Trophoblast cell (in vitro differentiated cells and primary cell): Measurements from ENCODE around the gene FFAR3.

Experiments
- DNase-seq, 2 donors: peaks; one replicate each; pipeline ENCODE4 v3.0.0-alpha.2; 2016
- H2AFZ ChIP-seq: 2 replicates; pipeline ENCODE4 v1.6.1; 2013; ENCODE audit warnings: low read length, moderate library complexity, mild to moderate bottlenecking; ENCODE audit not compliant: insufficient read depth, poor library complexity
- H2AK5ac ChIP-seq: 2 replicates; pipeline ENCODE4 v1.6.1; 2013; ENCODE audit warnings: mild to moderate bottlenecking, low read length
- H2BK120ac ChIP-seq: 2 replicates; pipeline ENCODE4 v1.6.1; 2013; ENCODE audit warnings: low read length, mild to moderate bottlenecking, moderate library complexity; ENCODE audit not compliant: insufficient read depth, poor library complexity
- H2BK12ac ChIP-seq: 2 replicates; pipeline ENCODE4 v1.6.1; 2013; ENCODE audit warnings: mild to moderate bottlenecking, low read length, moderate library complexity
- H2BK5ac ChIP-seq: 2 replicates; pipeline ENCODE4 v1.6.1; 2013; ENCODE audit warnings: low read length, low read depth, moderate library complexity, mild to moderate bottlenecking; ENCODE audit not compliant: poor library complexity
- H3K14ac ChIP-seq: 2 replicates; pipeline ENCODE4 v1.6.1; 2013; ENCODE audit warnings: mild to moderate bottlenecking, low read length
- H3K18ac ChIP-seq: 2 replicates; pipeline ENCODE4 v1.6.1; 2013; ENCODE audit warnings: mild to moderate bottlenecking, low read length
- H3K23ac ChIP-seq: 2 replicates; pipeline ENCODE4 v1.6.1; 2013; ENCODE audit warnings: low read length
- H3K27ac ChIP-seq: 2 replicates; pipeline ENCODE4 v1.5.1; 2013; ENCODE audit warnings: low read depth, mild to moderate bottlenecking, inconsistent platforms, low read length, moderate library complexity
- H3K27me3 ChIP-seq: 2 replicates; pipeline ENCODE4 v1.6.1; 2013; ENCODE audit warnings: inconsistent platforms, mild to moderate bottlenecking, low read length, moderate library complexity; ENCODE audit not compliant: insufficient read depth
- H3K36me3 ChIP-seq, 2 experiments: 1 replicate in 1 of 2; 2 replicates in 1 of 2; pipeline ENCODE4 v1.6.1; 2013; ENCODE audit warnings: low read length in 2 of 2, mild to moderate bottlenecking in 2 of 2, moderate library complexity in 1 of 2; ENCODE audit not compliant: insufficient read depth in 2 of 2, control insufficient read depth in 1 of 2
- H3K4ac ChIP-seq: 2 replicates; pipeline ENCODE4 v1.6.1; 2013; ENCODE audit warnings: low read depth, mild to moderate bottlenecking, low read length, moderate library complexity
- H3K4me1 ChIP-seq, 2 experiments: 1 replicate in 1 of 2; 2 replicates in 1 of 2; pipeline ENCODE4 v1.6.1; 2013; ENCODE audit warnings: low read length in 2 of 2, mild to moderate bottlenecking in 2 of 2, moderate library complexity in 1 of 2; ENCODE audit not compliant: insufficient read depth in 2 of 2, control insufficient read depth in 1 of 2
- H3K4me2 ChIP-seq: 2 replicates; pipeline ENCODE4 v1.6.1; 2013; ENCODE audit warnings: inconsistent platforms, mild to moderate bottlenecking, low read length, moderate library complexity
- H3K4me3 ChIP-seq: 2 replicates; pipeline ENCODE4 v1.5.1; 2013; ENCODE audit warnings: mild to moderate bottlenecking, low read depth, low read length, inconsistent platforms
- H3K79me1 ChIP-seq: one replicate; pipeline ENCODE4 v1.6.1; 2013; ENCODE audit warnings: low read length
- H3K79me2 ChIP-seq: 2 replicates; pipeline ENCODE4 v1.6.1; 2013; ENCODE audit warnings: low read length, mild to moderate bottlenecking; ENCODE audit not compliant: control insufficient read depth, insufficient read depth, poor library complexity
- H3K9ac ChIP-seq: 2 replicates; pipeline ENCODE4 v1.6.1; 2013; ENCODE audit warnings: mild to moderate bottlenecking, low read length
- H3K9me3 ChIP-seq: 2 replicates; pipeline ENCODE4 v1.6.1; 2013; ENCODE audit warnings: low read depth, mild to moderate bottlenecking, control low read depth, inconsistent platforms, low read length; ENCODE audit not compliant: insufficient read depth
- H4K12ac ChIP-seq: 2 replicates; pipeline ENCODE4 v1.6.1; 2013; ENCODE audit warnings: low read depth, mild to moderate bottlenecking, low read length, moderate library complexity
- H4K8ac ChIP-seq: 2 replicates; pipeline ENCODE4 v1.6.1; 2013; ENCODE audit warnings: low read depth, mild to moderate bottlenecking, low read length, moderate library complexity
- H4K91ac ChIP-seq: one replicate; pipeline ENCODE4 v1.6.1; 2013; ENCODE audit warnings: low read depth, mild to moderate bottlenecking, low read length, moderate library complexity
- WGBS: extraction: QIAGEN DNeasy Blood & Tissue Kit; methylation state at CpG from one replicate; pipeline ENCODE4 v1.1.7; 2013; ENCODE audit warnings: missing lambda C conversion rate; ENCODE audit not compliant: insufficient read length, insufficient coverage; ENCODE audit errors: extremely low coverage; 5-methylcytosine and 5-hydroxymethylcytosine counted together

The FFAR3 gene

GRCh38 chr19:35349614-35350521, 8.4 kb upstream of the FFAR3 start:
- H4K8ac ChIP-seq: no peak overlapping the region
- H3K79me2 ChIP-seq: no peaks in the 10 kb centered on the region
- H3K36me3 ChIP-seq: no peaks in the 10 kb centered on the region
- H3K79me1 ChIP-seq: no peaks in the 10 kb centered on the region
- H2AFZ ChIP-seq: no peak overlapping the region
- no CpG with 5 or more reads among the region's 17 CpGs for WGBS
- H2BK5ac ChIP-seq: no peak overlapping the region
- no peak overlapping the region for H3K4ac ChIP-seq
- no peak overlapping the region for H3K4me3 ChIP-seq
- H3K9me3 ChIP-seq: no peaks in the 10 kb centered on the region
- no peak overlapping the region for H3K9ac ChIP-seq
- no peak overlapping the region for H3K27ac ChIP-seq
- H2BK12ac ChIP-seq: no peak overlapping the region
- peaks cover 0 to 5% of the 10 kb centered on the region in 2 experiments for H3K4me1 ChIP-seq
- H4K91ac ChIP-seq: no peak overlapping the region
- no peak overlapping the region for H2AK5ac ChIP-seq
- H3K23ac ChIP-seq: no peak overlapping the region
- no peak overlapping the region for H4K12ac ChIP-seq
- H3K14ac ChIP-seq: no peak overlapping the region
- H3K18ac ChIP-seq: no peak overlapping the region
- no peaks in the 10 kb centered on the region for H3K27me3 ChIP-seq
- no peak overlapping the region for H3K4me2 ChIP-seq
- DNase-seq: no peak
- no peak overlapping the region for H2BK120ac ChIP-seq

- Histone ChIP-seq H4K91ac (no peak overlapping the region), H3K4me2 (no peak overlapping the region), H4K8ac (no peak overlapping the region)
These were observed 7.7 kb upstream of the FFAR3 start for GRCh38 chr19:35350591-35350990.

GRCh38 chr19:35351411-35352176, 6.7 kb upstream of the FFAR3 start:
- H3K4me2 ChIP-seq: no peak overlapping the region
- H4K91ac ChIP-seq: no peak overlapping the region
- peak in 1 of 2 donors; percentile 28 for DNase-seq
- no peak overlapping the region for H3K9ac ChIP-seq
- no peaks in the 10 kb centered on the region for H3K27me3 ChIP-seq
- no peak overlapping the region for H2BK12ac ChIP-seq
- H3K18ac ChIP-seq: no peak overlapping the region
- H3K79me1 ChIP-seq: no peaks in the 10 kb centered on the region
- no peak overlapping the region for H2BK5ac ChIP-seq
- H3K4me1 ChIP-seq: peaks cover 0 to 5% of the 10 kb centered on the region in 2 experiments
- H3K23ac ChIP-seq: no peak overlapping the region
- no CpG with 5 or more reads among the region's 47 CpGs for WGBS
- H3K14ac ChIP-seq: no peak overlapping the region
- H3K4me3 ChIP-seq: no peak overlapping the region
- no peak overlapping the region for H4K8ac ChIP-seq
- H3K36me3 ChIP-seq: no peaks in the 10 kb centered on the region
- no peak overlapping the region for H2AK5ac ChIP-seq
- no peak overlapping the region for H4K12ac ChIP-seq
- no peak overlapping the region for H2AFZ ChIP-seq
- H3K4ac ChIP-seq: no peak overlapping the region
- H2BK120ac ChIP-seq: no peak overlapping the region
- no peaks in the 10 kb centered on the region for H3K9me3 ChIP-seq
- H3K79me2 ChIP-seq: no peaks in the 10 kb centered on the region
- H3K27ac ChIP-seq: no peak overlapping the region

More at GRCh38 chr19:35350591-35350990, 7.7 kb upstream of the FFAR3 start:
- Histone ChIP-seq H2AK5ac (no peak overlapping the region), H2AFZ (no peak overlapping the region), H3K36me3 (no peaks in the 10 kb centered on the region), H3K23ac (no peak overlapping the region), H3K79me2 (no peaks in the 10 kb centered on the region), H3K4me1 (peaks cover 0 to 5% of the 10 kb centered on the region in 2 experiments), H3K27me3 (no peaks in the 10 kb centered on the region), H3K79me1 (no peaks in the 10 kb centered on the region), H2BK120ac (no peak overlapping the region), H3K27ac (no peak overlapping the region), H2BK5ac (no peak overlapping the region), H3K4ac (no peak overlapping the region), H2BK12ac (no peak overlapping the region), H4K12ac (no peak overlapping the region), H3K18ac (no peak overlapping the region), H3K9ac (no peak overlapping the region), H3K14ac (no peak overlapping the region), H3K9me3 (no peaks in the 10 kb centered on the region), H3K4me3 (no peak overlapping the region)
- no CpG with 5 or more reads among the region's 7 CpGs for WGBS
- no peak for DNase-seq

GRCh38 chr19:35352177-35352447, 6.1 kb upstream of the FFAR3 start:
- H2BK120ac ChIP-seq: no peak overlapping the region
- no peak overlapping the region for H3K4me3 ChIP-seq
- no peak overlapping the region for H3K4ac ChIP-seq
- no peaks in the 10 kb centered on the region for H3K27me3 ChIP-seq
- H3K4me2 ChIP-seq: no peak overlapping the region
- DNase-seq: no peak
- no peaks in the 10 kb centered on the region for H3K79me1 ChIP-seq
- peaks cover 0 to 2% of the 10 kb centered on the region in 2 experiments for H3K4me1 ChIP-seq
- no peak overlapping the region for H3K27ac ChIP-seq
- no peak overlapping the region for H3K14ac ChIP-seq
- no peak overlapping the region for H2AK5ac ChIP-seq
- no peaks in the 10 kb centered on the region for H3K79me2 ChIP-seq
- H2BK12ac ChIP-seq: no peak overlapping the region
- H3K9ac ChIP-seq: no peak overlapping the region
- H4K91ac ChIP-seq: no peak overlapping the region
- H3K23ac ChIP-seq: no peak overlapping the region
- no peak overlapping the region for H4K12ac ChIP-seq
- H3K18ac ChIP-seq: no peak overlapping the region
- no peak overlapping the region for H4K8ac ChIP-seq
- WGBS: no CpG with 5 or more reads among the region's 18 CpGs
- no peaks in the 10 kb centered on the region for H3K36me3 ChIP-seq
- no peaks in the 10 kb centered on the region for H3K9me3 ChIP-seq
- no peak overlapping the region for H2BK5ac ChIP-seq
- H2AFZ ChIP-seq: no peak overlapping the region
